MM.1S (cell line): Measurements from ENCODE around the gene TSC22D4.

Experiments used
- DNase-seq: peaks from one replicate; pipeline ENCODE4 v3.0.0-alpha.2; 2015
- H2AFZ ChIP-seq: fragments of 300-600 bp; sonication (generic); 2 replicates; pipeline ENCODE4 v1.6.0; 2016; ENCODE audit warnings: antibody characterized with exemption, low read length
- H3F3A ChIP-seq: fragments of 300-600 bp; sonication (generic); 2 replicates; pipeline ENCODE4 v1.6.1; 2016; ENCODE audit warnings: mild to moderate bottlenecking, antibody characterized with exemption, low read length, moderate library complexity, mixed read lengths; ENCODE audit not compliant: insufficient read depth
- H3K27ac ChIP-seq: fragments of 300-600 bp; sonication (generic); 2 replicates; pipeline ENCODE4 v1.5.1; 2016; ENCODE audit warnings: mild to moderate bottlenecking, low read length
- H3K27me3 ChIP-seq: fragments of 300-600 bp; sonication (generic); replicated peaks from 2 replicates; pipeline ENCODE4 v1.6.0; 2016; ENCODE audit warnings: low read length; ENCODE audit not compliant: insufficient read depth
- H3K36me3 ChIP-seq: fragments of 300-600 bp; sonication (generic); replicated peaks from 2 replicates; pipeline ENCODE4 v1.6.1; 2016; ENCODE audit warnings: mild to moderate bottlenecking, low read length, mixed read lengths; ENCODE audit not compliant: insufficient read depth
- H3K4me1 ChIP-seq: fragments of 300-600 bp; sonication (generic); 2 replicates; pipeline ENCODE4 v1.6.1; 2016; ENCODE audit warnings: low read length, mixed read lengths
- H3K4me2 ChIP-seq: fragments of 300-600 bp; sonication (generic); 2 replicates; pipeline ENCODE4 v1.6.0; 2016; ENCODE audit warnings: low read depth, low read length
- H3K4me3 ChIP-seq: fragments of 300-600 bp; sonication (generic); 2 replicates; pipeline ENCODE4 v1.5.1; 2016; ENCODE audit warnings: low read length, mixed read lengths
- H3K79me2 ChIP-seq: fragments of 300-600 bp; sonication (generic); 2 replicates; pipeline ENCODE4 v1.6.1; 2016; ENCODE audit warnings: mixed run types, low read length, mixed read lengths
- H3K9ac ChIP-seq: fragments of 300-600 bp; sonication (generic); 2 replicates; pipeline ENCODE4 v1.6.1; 2016; ENCODE audit warnings: low read length, mixed read lengths
- H3K9me2 ChIP-seq: fragments of 300-600 bp; sonication (generic); replicated peaks from 2 replicates; pipeline ENCODE4 v1.6.1; 2016; ENCODE audit warnings: mild to moderate bottlenecking, low read length, mixed read lengths; ENCODE audit not compliant: insufficient read depth
- H3K9me3 ChIP-seq: fragments of 300-600 bp; sonication (generic); replicated peaks from 2 replicates; pipeline ENCODE4 v1.6.1; 2016; ENCODE audit warnings: mild to moderate bottlenecking, low read length, mixed read lengths; ENCODE audit not compliant: insufficient read depth
- H4K20me1 ChIP-seq: fragments of 300-600 bp; sonication (generic); 2 replicates; pipeline ENCODE4 v1.6.1; 2016; ENCODE audit warnings: mild to moderate bottlenecking, low read length, moderate library complexity, mixed read lengths; ENCODE audit not compliant: insufficient read depth
- EZH2 ChIP-seq: fragments of 300-600 bp; sonication (generic); optimal IDR thresholded peaks from 2 replicates; pipeline ENCODE3; 2017; ENCODE audit warnings: low read depth, mild to moderate bottlenecking, antibody characterized with exemption, low read length, mixed read lengths
- EZH2phosphoT487 ChIP-seq: fragments of 300-600 bp; sonication (generic); IDR thresholded peaks from 2 replicates; pipeline ENCODE4 v1.6.1; 2018; ENCODE audit warnings: antibody characterized with exemption, low read length
- TF ChIP-seq, protein P1 (sequence below): fragments of 300-600 bp; sonication (generic); IDR thresholded peaks from 2 replicates; pipeline ENCODE4 v1.5.1; 2016; ENCODE audit warnings: antibody characterized with exemption, low read length, mixed read lengths

TSC22D4 gene

DNA sequence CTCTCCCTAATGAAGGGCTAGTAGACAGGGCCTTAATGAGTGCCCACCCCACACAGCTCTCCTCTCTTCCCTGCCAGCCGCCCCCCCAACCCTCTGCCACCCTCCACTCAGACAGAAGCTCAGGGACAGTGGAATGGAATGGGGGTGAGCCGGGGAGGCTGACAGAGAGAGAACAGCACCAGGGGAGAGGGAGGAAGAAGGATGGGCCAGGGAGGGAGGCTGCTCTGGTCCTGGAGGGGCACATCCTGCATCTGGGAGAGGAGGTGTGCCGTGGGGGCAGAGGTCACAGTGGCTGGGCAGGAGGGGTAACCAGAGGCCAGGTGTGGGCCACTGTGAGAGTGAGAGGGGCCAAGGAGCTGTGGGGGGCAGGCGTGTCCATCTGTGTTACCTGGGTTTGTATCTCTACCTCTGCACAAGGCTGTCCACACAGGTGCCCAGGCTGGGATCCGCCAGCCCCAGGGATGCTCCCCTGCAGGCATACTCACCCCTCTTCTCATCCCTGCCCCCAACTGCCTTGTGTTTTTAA lies 7.2 kb upstream of the TSC22D4 start:
- H3K4me3 ChIP-seq, result no peak overlapping the region
- H3K9me2 ChIP-seq, result no peaks in the 10 kb centered on the region
- no peaks in the 10 kb centered on the region for H3K9me3 ChIP-seq
- H3K4me1 ChIP-seq, result peaks cover 3% of the 10 kb centered on the region; the same call in 1 of the 2 replicates
- no peaks in the 10 kb centered on the region for H3K36me3 ChIP-seq
- H3K27me3 ChIP-seq, result peaks cover 72% of the 10 kb centered on the region
- H3K4me2 ChIP-seq, result no peak overlapping the region
- no peak overlapping the region for H3K27ac ChIP-seq
- no peak for DNase-seq
- H3F3A ChIP-seq, result no peaks in the 10 kb centered on the region
- no peak overlapping the region for H2AFZ ChIP-seq
- TF ChIP-seq EZH2phosphoT487 (no peak), EZH2 (no peak)
- TF ChIP-seq, protein P1, sequence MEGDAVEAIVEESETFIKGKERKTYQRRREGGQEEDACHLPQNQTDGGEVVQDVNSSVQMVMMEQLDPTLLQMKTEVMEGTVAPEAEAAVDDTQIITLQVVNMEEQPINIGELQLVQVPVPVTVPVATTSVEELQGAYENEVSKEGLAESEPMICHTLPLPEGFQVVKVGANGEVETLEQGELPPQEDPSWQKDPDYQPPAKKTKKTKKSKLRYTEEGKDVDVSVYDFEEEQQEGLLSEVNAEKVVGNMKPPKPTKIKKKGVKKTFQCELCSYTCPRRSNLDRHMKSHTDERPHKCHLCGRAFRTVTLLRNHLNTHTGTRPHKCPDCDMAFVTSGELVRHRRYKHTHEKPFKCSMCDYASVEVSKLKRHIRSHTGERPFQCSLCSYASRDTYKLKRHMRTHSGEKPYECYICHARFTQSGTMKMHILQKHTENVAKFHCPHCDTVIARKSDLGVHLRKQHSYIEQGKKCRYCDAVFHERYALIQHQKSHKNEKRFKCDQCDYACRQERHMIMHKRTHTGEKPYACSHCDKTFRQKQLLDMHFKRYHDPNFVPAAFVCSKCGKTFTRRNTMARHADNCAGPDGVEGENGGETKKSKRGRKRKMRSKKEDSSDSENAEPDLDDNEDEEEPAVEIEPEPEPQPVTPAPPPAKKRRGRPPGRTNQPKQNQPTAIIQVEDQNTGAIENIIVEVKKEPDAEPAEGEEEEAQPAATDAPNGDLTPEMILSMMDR, result no peak
- H3K9ac ChIP-seq, result no peak overlapping the region
- no peaks in the 10 kb centered on the region for H3K79me2 ChIP-seq
- no peaks in the 10 kb centered on the region for H4K20me1 ChIP-seq

DNA sequence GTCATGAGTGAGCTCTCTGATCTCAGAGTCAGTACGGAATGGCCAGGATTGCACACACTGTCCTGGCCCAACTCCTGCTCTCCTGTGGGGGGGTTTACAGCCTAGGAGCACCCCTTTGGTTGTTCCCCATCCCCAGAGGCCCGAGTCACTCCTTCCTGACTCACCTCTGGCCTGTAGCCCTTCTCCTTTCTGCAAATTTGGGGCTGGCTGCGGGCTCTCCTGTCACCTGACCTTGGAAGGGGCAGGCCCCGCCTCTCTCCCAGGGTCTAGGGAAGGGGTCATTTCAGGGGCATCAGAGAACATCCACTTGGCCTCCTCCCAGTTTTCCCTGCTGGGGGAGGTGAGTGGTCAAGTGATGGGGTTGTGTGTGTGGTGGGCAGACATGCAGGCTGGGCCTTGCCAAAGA lies 6.5 kb upstream of the TSC22D4 start:
- Histone ChIP-seq H3K27ac (no peak overlapping the region), H3F3A (no peaks in the 10 kb centered on the region), H3K9ac (no peak overlapping the region), H2AFZ (no peak overlapping the region), H3K4me2 (no peak overlapping the region), H3K9me2 (no peaks in the 10 kb centered on the region), H3K27me3 (peaks cover 65% of the 10 kb centered on the region), H3K36me3 (no peaks in the 10 kb centered on the region), H3K4me1 (peaks cover 3% of the 10 kb centered on the region; the same call in 1 of the 2 replicates), H4K20me1 (no peaks in the 10 kb centered on the region), H3K9me3 (no peaks in the 10 kb centered on the region), H3K4me3 (no peak overlapping the region), H3K79me2 (no peaks in the 10 kb centered on the region)
- TF ChIP-seq, protein P1, result no peak
- TF ChIP-seq EZH2phosphoT487 (no peak), EZH2 (no peak)
- no peak for DNase-seq

DNA sequence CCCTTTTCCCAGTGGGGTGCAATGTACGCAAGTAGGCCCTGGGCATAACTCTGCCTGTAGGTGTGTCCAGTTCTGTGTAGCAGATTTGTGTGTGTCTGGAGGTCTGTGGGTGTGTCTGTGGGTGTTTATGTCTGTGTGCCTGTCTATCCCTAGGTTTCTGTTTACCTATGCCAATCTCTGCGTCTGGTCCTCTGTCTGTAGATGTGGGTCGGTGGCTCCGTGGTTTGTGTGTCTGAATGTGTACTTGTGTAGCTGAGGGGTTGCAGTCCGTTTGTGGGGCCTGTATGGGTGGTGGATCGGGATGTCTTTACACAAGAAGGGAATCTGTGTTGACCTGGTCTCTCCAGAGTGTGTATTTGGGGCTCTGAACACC lies 5.6 kb upstream of the TSC22D4 start:
- Histone ChIP-seq H3K27me3 (peaks cover 57% of the 10 kb centered on the region), H3K4me3 (no peak overlapping the region), H3K79me2 (no peaks in the 10 kb centered on the region), H3K36me3 (no peaks in the 10 kb centered on the region), H2AFZ (no peak overlapping the region), H3K27ac (no peak overlapping the region), H3K4me1 (peaks cover 3% of the 10 kb centered on the region; the same call in 1 of the 2 replicates), H3K4me2 (no peak overlapping the region), H3K9ac (no peak overlapping the region), H3F3A (peaks cover under 1% of the 10 kb centered on the region; the same call in 1 of the 2 replicates), H3K9me3 (no peaks in the 10 kb centered on the region), H3K9me2 (no peaks in the 10 kb centered on the region), H4K20me1 (no peaks in the 10 kb centered on the region)
- TF ChIP-seq EZH2 (no peak), EZH2phosphoT487 (no peak)
- TF ChIP-seq, protein P1, result no peak
- DNase-seq, result no peak
